GM21526 (cell line): Measurements from ENCODE around the gene PIK3AP1.
"Not testable (repeated sequence)": the region's sequence is repeated elsewhere in the genome, so short reads cannot be mapped to it uniquely, and the experiment has no call there.

Experiments used
- ATAC-seq: cut with Tn5 transposase; IDR thresholded peaks from one replicate; pipeline ENCODE4 v1.9.1; 2021; ENCODE audit warnings: moderate library complexity; ENCODE audit not compliant: unreplicated experiment, low FRiP score

The PIK3AP1 gene

GRCh38 chr10:96699613-96700012 is 20.7 kb downstream of the PIK3AP1 start:
- ATAC-seq = no peak

DNA sequence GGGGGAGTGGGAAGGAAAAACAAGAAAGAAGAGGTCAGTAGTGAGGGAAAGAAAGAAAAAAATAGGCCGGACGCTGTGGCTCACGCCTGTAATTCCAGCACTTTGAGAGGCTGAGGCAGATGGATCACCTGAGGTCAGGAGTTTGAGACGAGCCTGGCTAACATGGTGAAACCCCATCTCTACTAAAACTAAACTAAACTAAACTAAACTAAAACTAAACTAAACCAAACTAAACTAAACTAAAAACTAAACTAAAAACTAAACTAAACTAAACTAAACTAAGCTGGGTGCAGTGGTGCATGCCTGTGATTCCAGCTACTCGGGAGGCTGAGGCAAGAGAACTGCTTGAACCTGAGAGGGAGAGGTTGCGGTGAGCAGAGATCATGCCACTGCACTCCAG is 22.0 kb downstream of the PIK3AP1 start:
- ATAC-seq = not testable (repeated sequence)

GRCh38 chr10:96697438-96697837 is 22.9 kb downstream of the PIK3AP1 start:
- ATAC-seq = no peak

DNA sequence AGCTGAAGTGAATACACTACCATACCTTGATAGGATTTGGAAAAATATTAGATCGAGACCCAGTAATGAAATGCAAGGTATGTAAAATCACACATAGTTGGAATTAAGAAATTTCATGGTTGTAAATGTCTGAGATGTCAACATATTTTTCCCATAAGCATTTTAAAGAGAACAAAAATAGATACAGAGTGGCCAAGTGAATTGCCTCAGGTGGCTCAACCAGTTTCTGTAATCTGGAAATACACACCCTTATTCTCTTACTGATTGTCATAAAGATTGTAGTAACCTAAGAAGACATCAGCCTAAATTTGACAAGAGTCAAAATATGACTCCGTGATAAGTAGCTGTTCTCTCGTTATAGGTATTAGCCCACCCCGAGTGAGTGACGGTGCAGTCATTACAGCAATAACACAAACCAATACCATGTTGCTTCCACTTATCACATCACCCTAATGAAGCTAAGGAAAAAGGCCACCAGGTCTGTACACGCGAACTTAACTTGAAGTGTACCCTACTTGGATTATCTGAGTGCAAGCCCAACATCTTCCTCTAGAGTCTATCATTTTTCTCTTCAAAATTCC is 23.4 kb downstream of the PIK3AP1 start:
- ATAC-seq = no peak

- ATAC-seq = no peak
Observed at GRCh38 chr10:96695975-96696634, 24.2 kb downstream of the PIK3AP1 start.

DNA sequence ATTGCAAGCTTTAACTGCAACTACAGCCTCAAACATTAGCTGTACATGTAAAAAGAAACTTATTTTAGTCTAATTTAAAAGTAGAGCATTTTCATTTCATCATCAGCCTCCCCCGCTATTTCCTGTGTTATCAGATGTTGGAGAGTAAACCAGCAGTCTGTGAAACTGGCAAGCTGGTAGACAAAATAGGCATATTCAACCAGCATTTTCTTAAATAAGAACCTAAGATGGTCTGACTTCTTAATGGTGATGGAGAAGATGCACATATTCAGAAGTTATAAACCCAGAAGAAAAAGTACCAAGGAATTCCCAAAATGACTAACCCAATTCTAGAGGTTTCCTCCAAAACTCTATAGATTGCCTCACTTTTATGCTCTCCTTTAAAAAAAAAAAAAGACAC is 24.9 kb downstream of the PIK3AP1 start:
- ATAC-seq = no peak

- no peak for ATAC-seq
Observed at GRCh38 chr10:96693431-96693830, 26.9 kb downstream of the PIK3AP1 start.

DNA sequence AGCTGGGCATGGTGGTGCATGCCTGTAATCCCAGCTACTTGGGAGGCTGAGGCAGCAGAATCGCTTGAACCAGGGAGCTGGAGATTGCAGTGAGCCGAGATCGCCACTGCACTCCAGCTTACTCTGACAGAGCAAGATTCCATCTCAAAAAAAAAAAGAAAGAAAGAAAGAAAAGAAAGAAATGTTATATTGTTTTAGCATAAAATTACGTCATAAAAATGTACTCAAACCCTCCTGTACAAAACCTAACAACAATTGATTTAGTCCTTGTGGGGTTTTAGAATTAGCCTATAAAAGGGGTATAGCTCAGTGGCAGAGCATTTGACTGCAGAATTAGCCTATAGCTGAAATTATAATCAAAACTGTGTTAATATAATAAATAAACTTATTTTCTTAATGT is 27.9 kb downstream of the PIK3AP1 start:
- ATAC-seq = no peak

- no peak for ATAC-seq
Observed at GRCh38 chr10:96691761-96692160, 28.6 kb downstream of the PIK3AP1 start.

DNA sequence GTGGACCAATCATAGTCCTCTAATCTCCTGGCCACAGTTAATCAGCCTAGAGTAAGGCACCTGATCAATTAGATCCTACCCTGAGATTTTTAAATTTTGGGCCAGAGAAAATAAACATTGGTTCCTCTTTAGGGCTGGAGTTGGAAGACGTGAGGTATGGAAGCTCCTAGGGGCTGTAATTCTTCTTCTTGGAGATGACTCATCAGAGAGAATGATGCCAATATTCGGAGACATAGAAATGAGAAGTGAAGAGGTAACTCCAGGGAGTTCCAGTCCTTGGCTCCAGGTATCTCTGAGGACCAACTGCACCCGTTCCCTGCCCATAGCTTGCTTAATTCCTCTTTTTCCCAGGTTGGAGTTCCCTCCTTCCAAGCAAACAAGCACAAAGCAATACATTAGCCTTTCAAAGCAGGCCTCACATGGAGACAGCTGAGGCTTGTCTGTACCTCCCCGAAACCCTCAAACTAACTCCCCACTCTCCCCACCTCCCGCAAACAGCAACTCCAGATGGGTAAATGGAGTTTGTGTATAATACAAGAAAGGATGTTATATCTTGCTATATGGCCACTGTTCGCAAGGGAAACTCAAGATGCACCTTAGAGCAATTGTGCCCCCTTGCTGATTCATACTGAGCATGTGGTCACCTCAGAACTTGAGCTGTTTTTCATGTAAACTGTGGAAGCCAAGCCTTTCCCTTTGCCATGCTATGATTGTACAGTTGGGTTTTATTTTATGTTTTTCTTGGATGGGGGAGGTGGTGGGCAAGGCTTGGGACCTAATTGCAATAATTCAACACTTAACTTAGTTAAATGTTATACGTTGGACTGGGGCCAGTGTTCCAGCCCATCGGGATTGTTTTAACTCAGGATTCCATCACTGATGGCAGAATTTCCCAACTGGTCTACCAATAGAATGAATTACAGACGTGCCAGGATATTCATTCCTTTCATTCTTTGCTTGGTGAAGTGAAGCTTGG is 29.3 kb downstream of the PIK3AP1 start:
- ATAC-seq = no peak

- no peak for ATAC-seq
Observed at GRCh38 chr10:96688789-96689188, 31.5 kb downstream of the PIK3AP1 start.

- no peak for ATAC-seq
Observed at GRCh38 chr10:96687317-96688012, 32.8 kb downstream of the PIK3AP1 start.

DNA sequence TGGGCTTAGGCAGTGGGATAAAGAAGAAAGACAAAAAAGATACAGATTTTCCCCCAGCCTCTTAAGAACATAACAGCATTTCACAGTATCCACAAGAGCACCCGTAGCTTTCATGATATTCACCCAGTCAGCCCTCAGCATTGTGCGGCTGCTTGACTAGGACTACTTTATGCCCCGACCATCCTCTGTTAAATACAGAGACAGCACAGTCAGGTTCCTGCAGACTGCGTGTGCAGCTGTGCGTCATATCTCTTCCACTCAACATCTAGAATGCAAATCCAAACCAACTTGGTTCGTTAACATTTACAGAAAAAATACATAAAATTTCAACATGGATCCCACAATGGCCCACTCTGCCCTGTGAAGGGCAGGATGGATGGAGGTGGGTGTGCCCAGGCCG is 33.8 kb downstream of the PIK3AP1 start:
- no peak for ATAC-seq

DNA sequence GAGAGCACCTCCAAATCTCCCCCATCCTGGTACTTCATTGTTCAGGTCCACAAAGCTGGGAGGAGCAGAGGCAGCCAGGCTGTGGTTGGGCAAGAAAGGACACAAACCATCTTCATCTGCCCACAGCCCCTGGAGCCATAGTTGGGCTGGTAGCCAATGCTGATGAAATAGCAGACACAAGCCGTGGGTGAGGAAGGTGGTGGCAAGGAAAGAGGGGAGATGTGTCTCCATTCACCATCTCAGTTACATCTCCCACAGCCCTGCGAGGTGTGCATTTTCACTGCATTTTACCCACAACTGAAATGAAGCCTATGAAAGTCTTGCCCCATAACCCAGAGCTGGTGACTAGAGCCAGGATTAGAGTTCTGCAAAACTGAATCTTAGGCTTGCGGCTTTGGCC is 35.0 kb downstream of the PIK3AP1 start:
- ATAC-seq = no peak

GRCh38 chr10:96684826-96685225 is 35.5 kb downstream of the PIK3AP1 start:
- ATAC-seq = no peak

DNA sequence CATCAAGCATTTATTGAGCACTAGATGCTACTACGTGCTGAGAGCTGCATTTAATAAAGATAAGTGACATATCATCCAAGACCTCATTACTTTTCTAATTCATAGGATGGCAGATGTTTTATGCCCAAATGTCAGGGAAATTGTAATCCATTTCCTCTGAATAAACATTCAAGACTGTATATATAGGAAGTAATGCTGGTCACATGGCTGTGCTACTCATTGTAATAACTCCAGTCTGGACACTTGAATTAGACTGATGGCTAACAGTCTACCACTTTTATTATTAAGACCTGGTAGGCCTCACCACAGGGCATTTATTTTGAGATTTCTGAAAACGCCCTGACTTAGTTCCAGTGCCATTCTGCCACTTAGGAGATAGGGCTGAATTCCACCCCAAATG is 36.6 kb downstream of the PIK3AP1 start:
- ATAC-seq = no peak

DNA sequence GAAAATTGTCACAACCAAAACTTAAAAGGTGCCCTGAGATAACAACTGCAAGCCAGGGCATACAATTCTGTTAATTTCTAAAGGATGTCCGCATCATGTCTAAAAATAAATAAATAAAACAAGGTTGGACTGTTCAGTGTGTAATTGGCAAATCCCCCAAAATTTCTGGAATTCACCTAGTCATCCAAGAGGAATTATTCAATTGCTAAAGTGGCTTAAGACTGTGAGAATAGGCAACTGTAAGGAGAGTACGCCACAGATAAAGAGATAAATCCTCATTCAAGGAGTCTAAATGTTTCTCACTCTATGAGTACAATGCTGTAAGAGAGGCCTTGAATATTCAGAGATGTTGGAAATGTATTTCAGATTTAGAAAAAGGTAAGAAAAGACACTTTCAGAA is 37.2 kb downstream of the PIK3AP1 start:
- ATAC-seq = no peak

- ATAC-seq = no peak
Observed at GRCh38 chr10:96681524-96681923, 38.8 kb downstream of the PIK3AP1 start.

GRCh38 chr10:96680463-96680862 is 39.9 kb downstream of the PIK3AP1 start:
- ATAC-seq = not testable (repeated sequence)

DNA sequence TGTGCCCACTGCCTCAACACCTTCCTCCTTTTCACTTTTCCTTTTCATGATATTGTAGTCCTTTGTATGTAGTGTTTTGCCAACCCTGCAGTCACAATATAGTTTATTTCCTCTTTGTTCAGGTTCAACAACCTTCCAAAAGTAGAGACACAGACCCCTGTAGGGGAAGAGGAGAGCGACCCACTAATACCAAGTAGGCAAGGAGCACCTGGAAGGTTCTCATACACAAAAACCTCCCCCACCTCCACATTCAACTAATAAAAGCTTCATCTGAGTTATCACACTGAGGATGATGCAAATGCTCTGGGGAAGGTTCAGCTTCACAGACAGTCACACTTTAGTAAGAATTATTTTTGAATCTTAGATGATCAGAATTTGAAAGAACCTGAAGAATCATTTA is 41.6 kb downstream of the PIK3AP1 start:
- ATAC-seq = no peak
